Epithelial cell of proximal tubule (primary cell): ENCODE measurements around the gene TUBA4B. TPM values are rescaled to one million over a fixed set of nuclear protein-coding genes. Genes with fewer than 3 reads are reported as not detected.

Experiments used
- DNase-seq: peaks from one replicate; pipeline ENCODE4 v3.0.0-alpha.2; 2011; ENCODE audit warnings: low read depth
- H3K4me3 ChIP-seq: 2 replicates; pipeline ENCODE4 v1.5.1; 2011; ENCODE audit warnings: low read depth, mild to moderate bottlenecking, low read length
- total RNA-seq: library from RNA; depleted of rRNA; stranded (reverse); fragments of >200 nt; gene quantifications from 2 replicates; pipeline ENCODE4 v1.2.3, GENCODE V29; 2015
- TF ChIP-seq, protein P1 (sequence below): conservative IDR thresholded peaks from 2 replicates; pipeline ENCODE4 v1.5.1; 2012; ENCODE audit warnings: low read depth, mild to moderate bottlenecking, low read length

TUBA4B gene
- total RNA-seq, 1 donor from 2014 or later = 0.52 TPM

DNA sequence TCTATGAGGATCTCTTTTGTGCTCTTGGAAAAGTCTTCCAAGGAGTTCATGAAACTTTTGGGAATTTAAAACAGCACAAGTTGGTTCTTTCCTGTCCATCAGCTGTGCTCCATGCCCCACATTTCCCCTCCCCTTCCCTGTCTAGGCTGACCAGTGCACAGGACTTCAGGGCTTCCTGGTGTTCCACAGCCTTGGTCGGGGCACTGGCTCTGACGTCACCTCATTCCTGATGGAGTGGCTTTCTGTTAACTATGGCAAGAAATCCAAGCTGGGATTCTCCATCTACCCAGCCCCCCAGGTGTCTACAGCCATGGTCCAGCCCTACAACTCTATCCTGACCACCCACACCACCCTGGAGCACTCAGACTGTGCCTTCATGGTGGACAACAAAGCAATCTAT lies 18.0 kb downstream of the TUBA4B start:
- TF ChIP-seq, protein P1, sequence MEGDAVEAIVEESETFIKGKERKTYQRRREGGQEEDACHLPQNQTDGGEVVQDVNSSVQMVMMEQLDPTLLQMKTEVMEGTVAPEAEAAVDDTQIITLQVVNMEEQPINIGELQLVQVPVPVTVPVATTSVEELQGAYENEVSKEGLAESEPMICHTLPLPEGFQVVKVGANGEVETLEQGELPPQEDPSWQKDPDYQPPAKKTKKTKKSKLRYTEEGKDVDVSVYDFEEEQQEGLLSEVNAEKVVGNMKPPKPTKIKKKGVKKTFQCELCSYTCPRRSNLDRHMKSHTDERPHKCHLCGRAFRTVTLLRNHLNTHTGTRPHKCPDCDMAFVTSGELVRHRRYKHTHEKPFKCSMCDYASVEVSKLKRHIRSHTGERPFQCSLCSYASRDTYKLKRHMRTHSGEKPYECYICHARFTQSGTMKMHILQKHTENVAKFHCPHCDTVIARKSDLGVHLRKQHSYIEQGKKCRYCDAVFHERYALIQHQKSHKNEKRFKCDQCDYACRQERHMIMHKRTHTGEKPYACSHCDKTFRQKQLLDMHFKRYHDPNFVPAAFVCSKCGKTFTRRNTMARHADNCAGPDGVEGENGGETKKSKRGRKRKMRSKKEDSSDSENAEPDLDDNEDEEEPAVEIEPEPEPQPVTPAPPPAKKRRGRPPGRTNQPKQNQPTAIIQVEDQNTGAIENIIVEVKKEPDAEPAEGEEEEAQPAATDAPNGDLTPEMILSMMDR = no peak
- H3K4me3 ChIP-seq = no peak overlapping the region
- no peak for DNase-seq

DNA sequence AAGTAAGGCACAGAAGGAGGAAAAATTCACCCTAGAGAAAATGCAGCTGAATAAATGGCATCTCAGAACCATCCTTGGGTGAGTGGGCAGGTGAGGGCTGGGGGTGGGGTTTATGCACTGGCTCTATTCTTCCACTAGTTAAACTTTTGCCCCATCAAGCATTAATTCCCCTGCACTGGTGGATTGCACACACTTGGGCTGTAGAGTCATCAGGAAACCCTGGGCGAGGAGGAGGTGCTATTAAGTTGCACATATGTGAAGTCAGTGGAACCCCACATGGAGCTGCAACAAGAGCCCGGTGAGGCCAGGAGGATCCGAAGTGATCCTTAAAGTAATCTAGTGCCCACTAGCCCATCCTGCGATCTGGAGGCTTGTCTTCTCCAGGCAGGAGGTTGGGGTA lies 19.3 kb downstream of the TUBA4B start:
- no peak overlapping the region for H3K4me3 ChIP-seq
- TF ChIP-seq, protein P1 = no peak
- no peak for DNase-seq

DNA sequence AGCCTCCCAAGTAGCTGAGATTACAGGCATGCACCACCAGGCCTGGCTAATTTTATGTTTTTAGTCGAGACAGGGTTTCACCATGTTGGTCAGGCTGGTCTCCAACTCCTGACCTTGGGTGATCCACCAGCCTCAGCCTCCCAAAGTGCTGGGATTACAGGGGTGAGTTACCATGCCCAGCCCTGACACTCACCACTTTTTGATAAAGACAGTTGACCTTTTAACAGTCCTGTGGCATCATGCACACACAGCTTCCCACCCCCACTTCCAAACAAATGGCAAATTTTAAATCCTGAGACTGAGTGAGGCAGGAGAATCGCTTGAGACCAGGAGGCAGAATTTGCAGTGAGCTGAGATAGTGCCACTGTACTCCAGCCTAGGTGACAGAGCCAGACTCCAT lies 20.0 kb downstream of the TUBA4B start:
- no peak overlapping the region for H3K4me3 ChIP-seq
- TF ChIP-seq, protein P1 = no peak
- DNase-seq = no peak

GRCh38 chr2:219273937-219274336 lies 20.9 kb downstream of the TUBA4B start:
- H3K4me3 ChIP-seq = no peak overlapping the region
- TF ChIP-seq, protein P1 = no peak
- DNase-seq = no peak

- peak; percentile 66 for DNase-seq
- H3K4me3 ChIP-seq = no peak overlapping the region
- TF ChIP-seq, protein P1 = no peak
Measured at GRCh38 chr2:219274361-219274921, 21.4 kb downstream of the TUBA4B start.

DNA sequence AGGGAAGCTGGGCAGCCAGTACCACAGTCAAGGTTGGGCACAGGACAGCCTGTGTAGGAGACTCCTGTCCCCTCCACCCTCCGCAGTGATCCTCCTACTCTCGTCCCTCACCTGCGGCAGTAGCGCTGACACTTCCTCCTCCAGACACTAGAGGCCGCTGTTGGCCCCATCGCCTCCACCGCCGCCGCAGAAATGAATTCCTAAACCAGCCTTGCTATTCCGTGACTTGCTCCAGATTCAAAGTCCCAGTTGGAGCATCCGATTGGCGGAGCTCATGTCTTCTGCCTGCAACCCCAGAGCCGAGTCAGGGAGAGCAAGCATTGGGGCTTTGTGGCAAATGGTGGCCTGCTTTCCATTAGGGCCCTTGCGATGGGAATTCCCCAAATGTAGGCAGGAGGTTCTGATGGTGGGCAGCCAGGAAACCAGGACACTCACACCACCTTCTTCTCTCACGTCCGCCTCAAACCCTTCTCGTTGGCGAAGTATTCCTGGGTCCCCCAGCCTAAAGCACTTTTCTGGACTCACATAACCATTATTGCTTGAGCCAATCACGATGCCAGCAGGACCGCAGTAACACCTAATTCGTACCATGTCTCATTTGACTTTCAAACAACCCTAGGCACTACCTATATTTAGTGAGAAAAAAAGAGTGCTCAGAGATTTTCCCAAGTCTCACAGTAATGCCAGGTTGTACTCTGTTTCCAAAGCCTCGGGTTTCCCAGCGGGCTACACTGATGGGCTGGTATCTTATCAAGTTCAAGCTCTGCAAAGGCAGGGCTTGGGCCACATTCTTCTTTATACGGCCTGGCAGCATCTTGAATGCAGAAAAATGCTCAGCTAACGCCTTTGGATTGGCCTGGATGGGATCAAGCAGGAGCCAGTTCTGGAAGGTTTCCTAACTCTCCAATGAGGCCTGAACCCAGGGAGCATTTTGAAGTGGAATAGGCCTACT lies 24.9 kb downstream of the TUBA4B start:
- TF ChIP-seq, protein P1 = peak; percentile 94
- DNase-seq = no peak
- H3K4me3 ChIP-seq = no peak overlapping the region
